ENCODE data around the gene TNIK.

GRCh38 chr3:171186383-171186782, 273.8 kb downstream of the TNIK start:
- TF ChIP-seq CTCF (IDR thresholded peaks at IDR 0.05) (no peak), POLR2A (IDR thresholded peaks at IDR 0.05) (no peak), POLR2AphosphoS5 (IDR thresholded peaks at IDR 0.05) (no peak)

Measured in breast epithelium (tissue), 3 donors.